ENCODE data around the gene PTPN3.

DNA sequence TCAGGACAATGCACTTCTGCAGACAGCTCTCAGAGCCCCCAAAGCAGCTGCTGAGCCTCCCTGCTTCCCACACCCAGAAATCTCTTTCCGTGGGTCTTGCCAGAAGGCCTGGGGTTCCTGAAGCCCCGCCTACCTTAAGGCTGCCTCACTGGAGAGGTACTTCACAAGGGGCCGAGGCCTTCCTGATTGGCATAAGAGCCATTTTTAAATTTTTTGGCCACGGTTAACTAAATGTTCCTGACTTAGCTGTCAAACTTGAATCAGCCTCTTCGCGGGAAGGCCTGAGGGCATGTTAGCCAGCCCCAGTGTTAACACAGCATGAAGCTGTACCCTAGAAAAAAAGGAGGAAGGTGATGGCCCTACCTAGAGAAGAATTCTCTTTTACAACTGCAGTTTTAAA, 156.5 kb downstream of the PTPN3 start:
- TF ChIP-seq, protein P1, sequence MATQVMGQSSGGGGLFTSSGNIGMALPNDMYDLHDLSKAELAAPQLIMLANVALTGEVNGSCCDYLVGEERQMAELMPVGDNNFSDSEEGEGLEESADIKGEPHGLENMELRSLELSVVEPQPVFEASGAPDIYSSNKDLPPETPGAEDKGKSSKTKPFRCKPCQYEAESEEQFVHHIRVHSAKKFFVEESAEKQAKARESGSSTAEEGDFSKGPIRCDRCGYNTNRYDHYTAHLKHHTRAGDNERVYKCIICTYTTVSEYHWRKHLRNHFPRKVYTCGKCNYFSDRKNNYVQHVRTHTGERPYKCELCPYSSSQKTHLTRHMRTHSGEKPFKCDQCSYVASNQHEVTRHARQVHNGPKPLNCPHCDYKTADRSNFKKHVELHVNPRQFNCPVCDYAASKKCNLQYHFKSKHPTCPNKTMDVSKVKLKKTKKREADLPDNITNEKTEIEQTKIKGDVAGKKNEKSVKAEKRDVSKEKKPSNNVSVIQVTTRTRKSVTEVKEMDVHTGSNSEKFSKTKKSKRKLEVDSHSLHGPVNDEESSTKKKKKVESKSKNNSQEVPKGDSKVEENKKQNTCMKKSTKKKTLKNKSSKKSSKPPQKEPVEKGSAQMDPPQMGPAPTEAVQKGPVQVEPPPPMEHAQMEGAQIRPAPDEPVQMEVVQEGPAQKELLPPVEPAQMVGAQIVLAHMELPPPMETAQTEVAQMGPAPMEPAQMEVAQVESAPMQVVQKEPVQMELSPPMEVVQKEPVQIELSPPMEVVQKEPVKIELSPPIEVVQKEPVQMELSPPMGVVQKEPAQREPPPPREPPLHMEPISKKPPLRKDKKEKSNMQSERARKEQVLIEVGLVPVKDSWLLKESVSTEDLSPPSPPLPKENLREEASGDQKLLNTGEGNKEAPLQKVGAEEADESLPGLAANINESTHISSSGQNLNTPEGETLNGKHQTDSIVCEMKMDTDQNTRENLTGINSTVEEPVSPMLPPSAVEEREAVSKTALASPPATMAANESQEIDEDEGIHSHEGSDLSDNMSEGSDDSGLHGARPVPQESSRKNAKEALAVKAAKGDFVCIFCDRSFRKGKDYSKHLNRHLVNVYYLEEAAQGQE (IDR thresholded peaks at IDR 0.05; ENCODE audit: low read depth, low read length): no peak
- TF ChIP-seq HCFC1 (IDR thresholded peaks at IDR 0.05; ENCODE audit: low read length) (no peak), JUNB (IDR thresholded peaks at IDR 0.05) (no peak), HDAC6 (IDR thresholded peaks at IDR 0.05; ENCODE audit: unreplicated experiment) (no peak), NBN (IDR thresholded peaks at IDR 0.05) (no peak), CBX5 (IDR thresholded peaks at IDR 0.05; ENCODE audit: low read depth) (no peak), POLR2A (IDR thresholded peaks at IDR 0.05; ENCODE audit: low read depth, low read length) (no peak), TBL1XR1 (IDR thresholded peaks at IDR 0.05; ENCODE audit: low read depth, low read length) (no peak), TARDBP (IDR thresholded peaks at IDR 0.05; ENCODE audit: borderline replicate concordance) (no peak), EGR1 (IDR thresholded peaks at IDR 0.05; ENCODE audit: borderline replicate concordance in 1 of 2, low read depth in 2 of 2, low read length in 2 of 2) (no peak), YY1 (IDR thresholded peaks at IDR 0.05; ENCODE audit: low read depth, low read length) (no peak)
- TF ChIP-seq, protein P2, sequence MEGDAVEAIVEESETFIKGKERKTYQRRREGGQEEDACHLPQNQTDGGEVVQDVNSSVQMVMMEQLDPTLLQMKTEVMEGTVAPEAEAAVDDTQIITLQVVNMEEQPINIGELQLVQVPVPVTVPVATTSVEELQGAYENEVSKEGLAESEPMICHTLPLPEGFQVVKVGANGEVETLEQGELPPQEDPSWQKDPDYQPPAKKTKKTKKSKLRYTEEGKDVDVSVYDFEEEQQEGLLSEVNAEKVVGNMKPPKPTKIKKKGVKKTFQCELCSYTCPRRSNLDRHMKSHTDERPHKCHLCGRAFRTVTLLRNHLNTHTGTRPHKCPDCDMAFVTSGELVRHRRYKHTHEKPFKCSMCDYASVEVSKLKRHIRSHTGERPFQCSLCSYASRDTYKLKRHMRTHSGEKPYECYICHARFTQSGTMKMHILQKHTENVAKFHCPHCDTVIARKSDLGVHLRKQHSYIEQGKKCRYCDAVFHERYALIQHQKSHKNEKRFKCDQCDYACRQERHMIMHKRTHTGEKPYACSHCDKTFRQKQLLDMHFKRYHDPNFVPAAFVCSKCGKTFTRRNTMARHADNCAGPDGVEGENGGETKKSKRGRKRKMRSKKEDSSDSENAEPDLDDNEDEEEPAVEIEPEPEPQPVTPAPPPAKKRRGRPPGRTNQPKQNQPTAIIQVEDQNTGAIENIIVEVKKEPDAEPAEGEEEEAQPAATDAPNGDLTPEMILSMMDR (IDR thresholded peaks at IDR 0.05 in 2 of 3, conservative IDR thresholded peaks at IDR 0.05 in 1 of 3; ENCODE audit: control insufficient read depth in 2 of 3, extremely low read depth in 1 of 3, insufficient read depth in 1 of 3, low read depth in 3 of 3, low read length in 3 of 3): no peak

All from GM12878 (cell line).